DMS 273 (cell line): ENCODE measurements around the gene PCP4L1.

ENCODE experiments used
- DNase-seq: peaks from one replicate; lab custom pipeline; 2025; ENCODE audit not compliant: unreplicated experiment; lab: John Stamatoyannopoulos, UW

Gene PCP4L1

DNA sequence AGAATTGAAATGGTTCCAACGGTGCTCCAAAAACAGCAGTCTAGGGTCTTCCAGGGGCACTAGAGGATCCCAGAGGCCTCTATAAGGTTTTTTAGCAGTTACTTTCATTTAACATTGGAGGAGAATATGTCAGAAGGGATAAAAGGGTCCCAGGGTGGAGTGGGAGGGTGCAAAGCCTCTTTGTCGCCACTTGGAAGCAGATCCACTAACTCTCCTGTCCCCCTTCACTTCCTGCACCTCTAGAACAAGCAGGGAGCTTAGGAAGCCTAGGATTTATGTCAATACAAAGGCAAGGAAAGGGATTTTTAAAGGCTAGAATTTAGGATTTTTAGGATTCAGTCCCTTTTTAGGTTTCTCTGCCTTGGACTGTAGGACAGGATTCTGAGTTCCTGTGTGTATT lies 8.3 kb downstream of the PCP4L1 start:
- DNase-seq: peak; percentile 9

DNA sequence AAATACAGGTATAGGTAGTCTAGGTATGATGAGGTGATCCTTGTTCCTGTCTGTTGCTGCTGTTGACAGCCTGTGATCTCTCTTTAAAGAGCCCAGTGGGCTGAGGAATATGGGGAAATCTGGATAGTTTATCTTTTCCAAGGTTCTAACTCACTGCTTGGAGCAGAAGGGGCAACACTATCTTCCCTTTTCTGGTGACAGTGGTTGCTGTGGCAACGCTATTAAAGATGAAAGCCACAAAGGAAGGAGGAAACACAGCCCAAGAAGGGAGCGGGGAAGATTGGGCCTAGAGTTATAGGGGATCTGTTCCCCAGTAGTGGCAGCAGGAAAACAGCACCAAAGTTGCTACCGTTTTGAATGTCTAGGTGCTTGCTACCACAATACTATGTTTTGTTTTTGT lies 8.8 kb downstream of the PCP4L1 start:
- DNase-seq: peak; percentile 25

DNA sequence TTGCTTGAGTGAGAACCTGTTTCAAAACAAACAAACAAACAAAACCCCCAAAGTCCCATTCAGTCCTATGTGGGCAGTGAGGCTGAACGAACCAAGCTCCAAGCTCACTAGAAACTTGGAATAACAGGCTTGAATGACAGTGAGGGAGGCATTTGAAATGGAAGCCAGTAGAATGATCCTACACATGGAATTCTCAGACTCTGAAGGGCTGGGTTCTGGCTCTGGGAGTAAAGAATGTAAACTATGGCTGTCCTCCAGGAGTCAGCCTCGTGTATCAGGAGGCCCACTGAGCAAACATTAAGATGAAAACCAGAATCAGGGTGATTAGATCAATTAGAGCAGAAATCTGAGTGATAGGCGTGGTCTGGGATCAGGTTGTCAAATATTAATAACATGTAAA lies 14.9 kb downstream of the PCP4L1 start:
- no peak for DNase-seq

DNA sequence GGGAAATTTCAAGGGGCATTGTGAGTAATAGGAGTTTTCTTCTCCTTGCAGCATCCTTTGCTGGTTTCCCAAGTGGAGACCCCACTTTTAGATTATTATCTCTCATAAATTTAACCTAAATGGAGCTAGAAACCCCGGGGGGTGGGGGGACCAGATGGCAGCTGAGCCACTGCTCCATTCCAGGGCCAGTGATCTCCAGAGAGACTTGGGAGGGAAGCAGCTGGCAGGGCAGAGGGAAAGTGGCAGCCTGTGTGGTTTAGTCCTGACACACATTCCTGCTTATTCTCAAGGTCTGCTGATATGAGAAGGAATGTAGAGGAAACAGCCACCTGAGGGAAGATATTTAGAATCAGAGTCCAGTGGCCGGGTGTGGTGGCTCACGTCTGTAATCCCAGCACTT lies 16.3 kb downstream of the PCP4L1 start:
- DNase-seq: peak; percentile 89

DNA sequence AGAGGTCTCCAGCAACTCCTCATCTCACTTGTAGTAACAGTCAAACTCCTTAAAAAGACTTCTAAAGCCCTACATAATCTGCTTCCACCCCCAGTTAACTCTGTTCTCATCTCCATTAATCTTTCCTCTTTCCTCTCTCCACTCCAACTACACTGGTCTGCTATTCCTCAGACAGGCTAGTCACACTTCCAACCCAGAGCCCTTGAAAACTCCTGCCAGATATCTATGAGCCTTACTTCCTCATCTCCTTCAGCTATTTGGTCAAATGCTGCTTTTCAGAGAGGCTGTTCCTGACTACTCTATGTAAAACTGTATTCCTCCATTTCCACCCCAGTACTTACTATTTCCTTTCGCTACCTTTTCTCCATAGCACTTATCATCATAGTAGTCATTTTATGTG lies 24.4 kb downstream of the PCP4L1 start:
- DNase-seq: no peak

DNA sequence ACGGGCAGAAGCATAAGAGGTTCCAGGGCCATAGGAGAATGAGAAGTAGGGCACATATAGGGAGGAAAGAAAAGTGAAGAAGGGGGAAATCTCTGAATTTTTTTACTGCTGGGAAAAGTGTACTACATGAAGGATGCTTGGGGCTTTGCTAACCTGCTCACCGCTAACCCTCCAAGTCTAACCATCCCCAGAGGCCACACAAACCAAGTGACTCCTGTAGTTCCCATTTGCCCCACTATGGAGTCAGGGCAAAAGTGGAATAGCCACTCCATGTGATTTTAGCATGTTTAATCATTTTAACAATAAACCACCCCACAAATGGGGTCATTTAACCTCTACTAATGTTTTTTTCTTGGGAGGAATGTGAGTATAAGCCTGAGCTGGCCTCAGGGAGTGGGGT lies 26.6 kb downstream of the PCP4L1 start:
- no peak for DNase-seq

DNA sequence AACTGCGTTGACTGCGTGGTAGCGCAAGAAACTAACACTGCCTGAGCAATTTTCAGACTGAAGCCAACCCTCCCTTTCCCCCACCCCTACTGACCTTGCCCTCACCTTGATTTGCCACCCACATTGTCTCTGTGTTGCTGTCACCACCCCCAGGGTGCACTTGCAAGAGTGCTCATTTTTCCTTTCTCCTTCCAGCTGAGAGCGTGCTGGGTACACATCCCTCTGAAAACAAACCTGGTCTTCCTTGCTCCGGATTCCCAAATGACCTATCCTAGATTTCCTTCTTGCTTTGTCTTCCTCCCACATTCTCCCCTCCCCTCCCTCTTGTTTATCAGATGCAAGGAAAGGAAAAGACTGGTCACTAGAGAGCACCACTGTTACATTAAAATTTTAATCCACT lies 27.0 kb downstream of the PCP4L1 start:
- no peak for DNase-seq

DNA sequence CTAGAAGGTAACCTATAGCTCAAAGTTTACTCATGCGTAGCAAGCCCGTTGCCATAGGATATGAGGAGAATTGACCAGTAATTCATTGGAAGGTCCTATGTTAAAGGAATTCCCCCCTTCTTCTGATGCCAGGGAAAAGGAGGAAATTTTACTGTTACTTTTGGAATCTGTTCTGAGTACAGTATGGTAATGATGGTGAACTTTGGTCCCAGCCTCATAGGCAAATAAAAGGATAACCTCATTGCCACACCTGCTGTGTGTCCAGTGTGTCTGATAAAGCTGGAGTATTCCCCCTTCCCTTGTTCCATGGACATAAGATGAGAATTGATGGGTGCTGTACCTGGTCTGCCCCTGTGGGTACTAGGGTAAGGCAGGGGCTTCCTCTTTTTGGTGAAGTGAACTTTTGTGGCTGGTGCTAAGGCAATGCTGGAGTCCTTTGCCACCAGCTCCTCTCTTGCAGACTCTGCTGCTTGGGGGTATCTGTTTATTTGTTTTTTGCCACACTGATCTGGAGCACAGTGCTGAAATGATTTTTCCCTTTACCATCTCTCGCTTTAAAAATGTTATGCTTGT lies 29.0 kb downstream of the PCP4L1 start:
- no peak for DNase-seq

DNA sequence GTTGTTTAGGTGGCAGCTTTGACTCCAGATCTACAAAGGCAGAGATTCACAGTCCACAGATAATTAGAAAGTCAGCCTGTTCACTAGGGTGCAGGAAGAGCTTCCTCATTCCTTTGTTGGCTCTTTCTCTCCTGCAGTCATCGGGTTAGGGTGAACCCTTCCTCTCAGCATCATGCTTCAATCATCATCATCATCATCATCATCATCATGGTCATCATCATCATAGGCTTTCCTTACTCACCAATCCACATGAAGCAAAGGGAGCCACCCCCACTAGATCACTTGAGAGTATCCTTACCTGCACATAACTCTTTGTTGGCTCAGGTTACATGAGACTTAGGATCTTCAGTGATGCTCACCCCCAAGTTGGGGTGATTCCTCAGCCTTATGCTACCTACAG lies 32.2 kb downstream of the PCP4L1 start:
- DNase-seq: no peak

DNA sequence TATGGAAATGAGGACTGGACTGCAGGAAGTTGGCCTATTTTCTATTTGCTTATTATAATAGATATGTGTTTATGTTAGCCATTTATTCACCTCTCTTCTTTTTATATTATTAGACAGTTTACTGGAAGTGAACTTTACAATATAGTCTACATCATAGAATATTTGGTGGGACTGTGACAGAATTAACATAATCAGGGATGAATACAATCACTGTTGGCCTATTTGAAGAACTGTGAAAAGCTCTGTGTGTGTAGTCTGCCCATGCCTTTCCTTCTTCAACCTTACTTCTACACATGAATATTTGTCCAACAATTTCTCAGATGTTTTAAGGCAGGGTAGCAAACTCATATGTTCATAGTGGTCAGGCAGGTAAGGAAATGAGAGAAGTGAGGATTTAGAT lies 38.9 kb downstream of the PCP4L1 start:
- no peak for DNase-seq

DNA sequence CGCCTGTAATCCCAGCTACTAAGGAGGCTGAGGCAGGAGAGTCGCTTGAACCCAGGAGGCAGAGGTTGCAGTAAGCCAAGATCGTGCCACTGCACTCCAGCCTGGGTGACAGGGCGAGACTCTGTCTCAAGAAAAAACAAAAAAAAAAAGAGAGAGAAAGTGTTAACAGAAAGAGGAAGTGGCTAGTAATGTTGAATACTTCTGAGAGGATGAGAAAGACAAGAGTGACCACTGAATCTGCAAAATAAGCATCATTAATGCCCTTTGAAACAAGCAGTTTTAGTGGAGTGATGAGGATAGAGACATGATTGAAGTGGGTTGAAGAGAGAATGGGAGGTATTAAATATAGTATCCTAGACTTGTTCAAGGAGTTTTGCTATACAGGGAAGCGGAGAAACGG lies 39.6 kb downstream of the PCP4L1 start:
- DNase-seq: no peak

DNA sequence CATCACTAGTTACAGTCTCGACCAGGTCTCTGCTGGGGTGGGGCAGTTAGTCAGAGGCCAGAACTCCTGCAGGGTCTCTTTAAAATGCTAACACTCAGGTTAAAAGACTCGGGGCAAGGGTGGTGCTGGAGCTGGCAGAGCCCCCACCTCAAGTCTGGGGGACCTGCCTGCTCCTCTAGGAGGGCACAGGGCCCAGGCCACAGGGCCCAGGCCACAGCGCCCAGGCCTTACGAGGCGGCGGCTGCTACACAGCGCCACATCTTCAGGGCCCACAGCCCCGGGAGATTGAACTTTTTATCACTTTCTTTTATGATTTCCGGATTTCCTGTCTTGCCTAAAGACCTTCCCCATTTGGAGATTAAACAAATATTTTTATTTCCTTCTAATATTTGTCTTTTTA lies 40.8 kb downstream of the PCP4L1 start:
- DNase-seq: no peak

DNA sequence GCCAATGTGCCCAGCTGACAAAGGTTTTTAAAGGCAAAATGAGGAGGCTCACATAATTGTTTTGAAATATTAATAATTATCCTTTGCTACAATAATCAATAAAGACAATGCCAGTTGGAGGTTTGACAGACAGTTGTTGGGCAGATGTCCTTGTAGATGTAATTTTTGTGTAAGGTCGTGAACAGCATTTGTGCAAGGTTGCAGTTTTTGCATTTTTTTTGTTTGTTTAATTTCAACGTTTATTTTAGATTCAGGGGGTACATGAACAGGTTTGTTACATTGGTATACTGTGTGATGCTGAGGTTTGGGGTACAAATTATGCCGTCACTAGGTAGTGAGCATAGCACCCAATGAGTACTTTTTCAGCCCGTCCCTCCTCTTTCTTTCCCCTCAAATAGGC lies 41.9 kb downstream of the PCP4L1 start:
- DNase-seq: no peak

DNA sequence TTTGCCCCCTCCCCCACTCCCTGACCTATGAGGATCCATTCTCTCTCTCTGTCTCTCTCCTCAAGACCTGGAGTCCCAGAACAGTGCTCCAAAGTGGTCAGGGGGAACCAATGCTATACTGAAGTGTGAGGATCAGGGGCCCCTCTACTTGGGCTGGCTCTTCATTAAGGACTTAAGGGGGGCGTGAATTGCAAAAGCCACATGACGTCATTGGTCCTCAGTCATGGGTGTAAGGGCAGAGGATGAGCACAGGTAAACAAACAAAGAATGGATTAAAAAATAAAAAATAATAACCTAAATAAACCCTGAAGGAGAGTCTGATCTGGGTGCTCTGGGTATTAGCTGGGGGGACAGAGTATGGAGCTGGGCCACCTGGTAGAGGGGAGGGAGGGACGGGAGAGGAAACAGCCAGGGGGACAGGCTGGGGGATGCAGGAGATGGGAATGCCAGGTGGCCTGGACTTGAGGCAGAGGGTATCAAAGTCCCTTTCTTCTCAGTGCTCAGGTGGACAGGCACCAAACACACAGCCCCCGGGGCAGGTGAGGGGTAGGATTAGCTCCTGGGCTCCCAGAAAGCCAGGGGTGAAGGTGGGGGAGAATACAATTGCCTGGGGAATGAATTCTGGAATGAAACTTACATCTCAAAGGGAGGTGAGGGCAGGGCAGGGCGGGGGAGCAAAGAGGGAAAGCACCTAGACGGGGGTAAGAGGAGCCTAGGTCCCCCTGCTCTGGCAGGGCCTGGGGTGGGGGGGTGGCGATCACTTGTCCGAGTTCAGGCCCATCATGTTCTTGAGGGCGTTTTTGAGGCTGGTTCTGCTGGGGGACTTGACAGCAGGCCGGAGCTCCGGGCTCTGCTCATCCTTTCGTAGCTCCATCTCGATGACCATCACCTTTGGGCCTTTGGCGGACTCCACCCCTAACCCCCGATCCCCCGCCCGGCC lies 46.7 kb downstream of the PCP4L1 start:
- DNase-seq: no peak

DNA sequence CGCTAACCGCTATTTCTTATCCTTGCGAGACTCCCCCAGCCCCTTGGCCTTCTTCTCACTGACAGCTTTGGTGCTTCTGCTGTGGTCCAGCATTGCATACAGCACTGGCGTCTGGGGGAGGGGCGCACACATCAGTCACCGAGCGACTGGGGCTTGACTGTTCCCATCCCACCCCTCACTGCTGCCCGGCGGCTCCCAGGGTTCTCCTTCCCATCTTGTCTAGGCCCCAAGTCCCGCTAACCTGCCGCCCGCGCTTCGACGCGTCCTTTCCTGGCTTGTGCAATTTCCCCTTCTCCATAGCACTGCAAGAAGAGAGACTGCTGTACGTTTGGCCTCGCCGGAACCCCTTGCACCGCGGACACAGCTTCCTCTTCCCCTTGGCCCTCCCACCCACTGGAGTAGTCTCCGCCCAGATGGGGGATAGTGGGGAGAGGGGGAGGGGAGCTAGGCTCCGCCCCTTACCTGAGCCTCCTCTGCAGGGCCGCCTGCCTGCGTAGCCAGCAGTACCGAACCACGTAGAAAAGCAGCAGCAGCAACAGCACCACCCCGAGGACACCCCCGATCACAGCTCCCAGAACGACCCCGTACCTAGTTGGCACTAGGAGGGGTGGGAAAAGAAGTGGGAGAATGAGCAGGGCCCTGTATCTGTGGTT lies 47.4 kb downstream of the PCP4L1 start:
- DNase-seq: no peak

DNA sequence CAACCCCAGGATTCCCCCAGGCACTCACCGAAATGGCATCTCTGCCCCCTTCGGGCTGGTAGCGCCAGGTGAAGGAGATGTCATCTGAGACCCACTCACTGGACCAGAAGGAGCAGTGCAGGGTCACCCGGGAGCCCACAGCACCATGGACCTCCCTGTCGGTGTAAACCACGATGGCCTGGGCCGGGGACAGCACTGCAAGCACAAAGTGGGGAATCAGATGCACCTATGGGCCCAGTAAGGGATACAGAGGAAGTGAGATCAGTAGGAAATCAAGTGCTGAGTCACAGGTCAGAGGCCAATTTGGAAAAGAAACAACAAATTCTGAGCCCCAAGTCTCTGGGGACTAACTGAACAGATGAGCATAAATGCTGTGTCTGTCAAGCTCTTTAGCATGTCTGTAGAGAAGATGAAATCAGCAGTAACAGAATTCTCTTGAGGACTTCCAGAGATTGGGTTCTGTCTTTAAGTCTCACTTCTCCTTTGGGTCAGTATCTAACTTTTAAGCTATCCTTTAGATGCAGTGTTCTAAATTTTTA lies 48.8 kb downstream of the PCP4L1 start:
- DNase-seq: peak; percentile 55

DNA sequence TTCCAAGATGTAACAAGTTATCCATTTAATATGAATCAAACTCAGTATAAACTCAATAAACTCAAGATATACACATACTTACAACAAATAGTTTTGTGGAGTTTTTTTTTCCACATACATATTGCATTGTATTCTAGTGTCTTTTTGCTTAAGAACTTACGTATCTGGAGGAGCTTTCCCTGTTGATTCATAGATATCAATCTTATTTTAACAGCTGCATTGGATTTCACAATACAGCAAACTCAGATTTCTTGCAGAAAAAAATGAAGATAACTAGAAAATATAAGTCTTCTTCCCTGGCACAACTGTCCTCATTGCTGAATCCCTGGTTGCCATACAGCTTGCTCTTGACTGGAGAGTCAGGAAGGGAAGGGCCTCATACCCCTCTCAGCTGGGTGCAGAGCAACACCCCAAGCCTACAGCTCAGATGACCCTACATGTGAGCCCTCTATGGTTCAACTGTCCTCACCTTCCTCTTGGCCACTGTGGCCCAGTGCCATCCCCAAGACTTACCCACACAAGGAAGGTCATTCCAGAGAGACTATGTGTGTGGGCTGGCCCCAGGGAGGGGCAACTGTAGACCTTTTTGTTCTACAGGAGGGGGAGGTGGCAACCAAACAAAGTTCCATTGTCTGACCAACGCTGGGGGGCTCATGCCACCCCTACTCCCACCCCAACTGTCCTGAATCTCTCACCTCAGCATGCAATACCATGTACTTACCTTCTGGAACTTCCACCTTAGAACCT lies 49.5 kb downstream of the PCP4L1 start:
- no peak for DNase-seq

DNA sequence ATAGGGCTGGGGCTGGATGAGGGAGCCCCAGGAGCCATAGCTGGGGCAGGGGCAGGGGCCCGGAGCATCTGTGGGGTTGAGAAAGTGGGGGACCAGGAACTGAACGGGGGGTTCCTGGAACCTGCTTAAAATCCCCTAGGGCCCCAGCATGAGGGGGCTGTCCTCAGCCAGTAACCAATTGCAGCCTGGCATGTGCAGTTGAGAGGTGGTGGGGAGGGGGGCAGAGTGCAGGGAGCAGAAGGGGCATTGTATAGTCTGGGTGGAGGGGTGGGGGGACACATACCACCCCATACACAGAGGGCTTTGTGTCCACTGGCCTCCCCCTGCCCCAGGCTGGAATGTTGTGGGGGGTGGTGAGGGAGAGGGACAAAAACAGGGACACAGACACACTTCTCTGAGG lies 51.3 kb downstream of the PCP4L1 start, which contains the start of gene MPZ:
Gene MPZ, minus strand, starts transcription at position 101 of the 400 bp plus-strand sequence. Its CDS starts 63 bp downstream, at position 38.
- DNase-seq: no peak

DNA sequence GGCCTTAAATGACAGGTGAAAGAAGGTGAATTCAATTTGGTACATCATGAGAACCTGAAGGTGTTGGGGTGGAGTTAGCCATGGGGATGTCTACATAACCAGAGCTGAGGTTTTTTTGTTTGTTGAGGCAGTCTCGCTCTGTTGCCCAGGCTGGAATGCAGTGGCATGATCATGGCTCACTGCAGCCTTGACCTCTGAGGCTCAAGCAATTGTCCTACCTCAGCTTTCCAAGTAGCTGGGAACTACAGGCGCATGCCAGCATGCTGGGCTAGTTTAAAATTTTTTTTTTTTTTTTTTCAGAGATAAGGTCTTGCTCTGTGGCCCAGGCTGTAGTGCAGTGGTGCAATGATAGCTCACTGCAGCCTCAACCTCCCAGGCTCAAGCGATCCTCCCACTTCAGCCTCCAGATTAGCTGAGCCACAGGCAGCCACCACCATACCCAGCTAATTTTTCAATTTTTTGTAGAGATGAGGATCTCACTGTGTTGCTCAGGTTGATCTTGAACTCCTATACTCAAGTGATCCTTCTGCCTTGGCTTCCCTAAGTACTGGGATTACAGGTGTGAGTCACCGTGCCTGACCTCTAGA lies 53.1 kb downstream of the PCP4L1 start:
- no peak for DNase-seq

DNA sequence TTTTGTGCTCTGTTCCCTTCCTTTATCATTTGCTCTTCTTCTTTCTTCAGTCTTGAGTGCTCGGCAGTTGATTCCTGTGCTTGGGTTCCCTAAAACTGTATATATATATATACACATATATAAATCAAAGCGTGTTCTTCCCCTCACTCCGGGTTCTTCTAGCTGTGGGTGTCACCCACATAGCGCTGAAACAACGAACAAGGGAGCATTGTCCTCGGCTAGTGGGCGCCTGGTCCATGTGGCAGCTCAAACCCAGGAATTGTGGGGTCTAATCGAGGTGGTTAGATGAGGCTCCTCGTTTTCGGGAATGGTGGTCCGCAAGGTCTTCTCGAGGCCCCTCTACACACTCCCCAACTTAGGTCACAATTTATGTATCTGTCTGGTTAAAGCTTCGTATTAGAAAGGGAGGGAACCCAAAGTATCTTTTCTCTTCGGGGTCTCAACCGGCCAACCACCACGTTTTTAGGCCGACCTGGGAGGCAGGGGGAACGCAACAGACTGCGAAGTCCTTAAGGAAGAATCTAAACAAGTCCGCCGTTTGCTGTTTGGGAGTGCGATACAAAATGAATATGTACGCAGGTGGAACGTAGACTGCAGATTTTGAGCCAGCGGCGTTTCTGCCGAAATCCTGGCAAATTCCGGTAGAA lies 55.1 kb downstream of the PCP4L1 start:
- DNase-seq: no peak
